Hypothalamus (tissue), 51 donors: Measurements from ENCODE around the gene SFI1.
A peak's percentile ranks its signal among the peaks of the same experiment; 100 is the strongest.
"Not testable (repeated sequence)": the region's sequence is repeated elsewhere in the genome, so short reads cannot be mapped to it uniquely, and the experiment has no call there.

ENCODE experiments used
- DNase-seq, 51 donors: peaks; one replicate each; lab custom pipeline; 2025; lab: John Stamatoyannopoulos, UW

The SFI1 gene

DNA sequence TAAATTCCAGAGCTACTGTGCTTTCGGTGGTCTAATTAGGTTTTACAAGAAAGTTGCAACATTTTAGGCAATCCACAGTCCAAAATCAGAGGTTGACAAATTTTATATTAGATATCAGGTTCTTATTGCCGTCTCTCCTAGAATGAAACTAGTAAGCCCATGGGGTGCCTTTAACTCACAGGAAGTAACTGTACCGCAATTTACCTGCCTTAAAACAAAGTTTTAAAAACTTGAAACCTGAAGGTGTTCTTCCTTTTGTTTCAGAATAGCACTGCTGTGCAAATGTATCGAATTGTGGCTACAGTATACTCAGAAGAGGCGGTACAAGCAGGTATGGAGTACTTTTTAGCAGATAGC lies 88.4 kb downstream of the SFI1 start:
- DNase-seq = no peak

DNA sequence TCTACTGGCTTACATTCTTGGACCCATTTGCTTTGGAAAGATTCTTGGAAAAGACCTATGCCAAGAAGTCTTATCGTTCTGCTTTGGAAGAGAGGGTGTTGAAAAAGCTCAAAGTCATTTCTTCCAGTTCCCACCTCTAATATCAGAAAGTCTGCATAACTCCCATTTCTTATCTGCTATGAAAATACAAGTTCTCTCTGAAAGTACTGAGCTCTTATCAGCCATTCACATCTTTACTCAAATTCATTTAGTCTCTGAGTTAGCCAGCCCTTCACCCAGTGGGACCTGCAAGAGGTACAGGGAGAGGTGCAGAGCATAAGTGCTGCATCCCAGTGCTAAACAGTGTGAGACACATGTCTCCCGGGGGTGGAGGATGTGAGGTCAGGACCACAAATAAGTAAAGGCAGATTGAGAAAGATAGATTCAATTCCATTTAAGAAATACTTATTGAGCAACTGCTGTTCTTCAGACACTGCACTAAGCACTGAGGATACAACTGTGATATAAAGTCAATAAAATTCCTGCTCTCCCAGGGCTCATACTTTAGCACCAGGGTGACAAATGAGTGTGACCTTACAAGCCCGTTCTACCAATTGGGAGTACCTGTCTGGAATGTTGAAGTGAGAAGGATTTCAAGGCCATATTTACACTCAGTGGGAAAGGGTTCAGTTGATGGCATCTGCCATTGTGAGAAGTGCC lies 89.0 kb downstream of the SFI1 start:
- no peak for DNase-seq

DNA sequence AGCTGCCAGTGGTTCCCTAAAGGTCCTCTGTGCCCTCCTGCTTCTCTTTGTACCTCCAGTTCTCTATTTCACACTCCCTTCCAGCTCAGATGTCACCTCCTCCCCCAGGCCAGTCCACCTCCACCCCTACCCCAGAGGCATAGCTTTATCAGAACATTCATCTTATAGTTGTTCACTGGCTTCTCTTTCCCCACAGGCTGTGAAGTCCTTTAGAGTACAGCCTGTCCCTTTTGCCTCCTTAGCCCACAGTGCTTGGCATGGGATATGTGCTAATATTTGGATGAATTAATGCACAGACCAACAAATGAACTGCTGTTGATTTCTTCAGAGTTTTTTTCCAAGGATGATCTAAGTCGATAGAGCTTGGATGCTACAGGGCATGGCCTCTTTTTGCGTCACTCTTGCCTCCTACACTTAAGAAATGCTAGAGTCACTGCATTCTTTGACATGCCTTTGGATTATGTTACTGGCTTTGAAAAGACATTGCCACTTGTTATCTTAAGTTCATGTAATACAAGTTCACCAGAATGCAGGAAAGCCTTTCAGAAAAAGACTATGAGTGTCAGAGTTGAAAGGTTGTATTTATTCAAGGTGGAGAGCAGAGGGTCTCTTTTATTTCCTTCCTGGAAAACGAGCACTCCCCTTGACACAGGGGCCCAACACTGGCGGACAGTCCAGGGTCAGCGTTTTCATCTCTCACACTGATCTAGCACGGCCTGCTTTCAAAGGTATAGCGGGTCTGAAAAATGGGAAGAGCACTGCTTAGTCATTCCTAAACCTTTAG lies 90.0 kb downstream of the SFI1 start:
- DNase-seq = no peak

DNA sequence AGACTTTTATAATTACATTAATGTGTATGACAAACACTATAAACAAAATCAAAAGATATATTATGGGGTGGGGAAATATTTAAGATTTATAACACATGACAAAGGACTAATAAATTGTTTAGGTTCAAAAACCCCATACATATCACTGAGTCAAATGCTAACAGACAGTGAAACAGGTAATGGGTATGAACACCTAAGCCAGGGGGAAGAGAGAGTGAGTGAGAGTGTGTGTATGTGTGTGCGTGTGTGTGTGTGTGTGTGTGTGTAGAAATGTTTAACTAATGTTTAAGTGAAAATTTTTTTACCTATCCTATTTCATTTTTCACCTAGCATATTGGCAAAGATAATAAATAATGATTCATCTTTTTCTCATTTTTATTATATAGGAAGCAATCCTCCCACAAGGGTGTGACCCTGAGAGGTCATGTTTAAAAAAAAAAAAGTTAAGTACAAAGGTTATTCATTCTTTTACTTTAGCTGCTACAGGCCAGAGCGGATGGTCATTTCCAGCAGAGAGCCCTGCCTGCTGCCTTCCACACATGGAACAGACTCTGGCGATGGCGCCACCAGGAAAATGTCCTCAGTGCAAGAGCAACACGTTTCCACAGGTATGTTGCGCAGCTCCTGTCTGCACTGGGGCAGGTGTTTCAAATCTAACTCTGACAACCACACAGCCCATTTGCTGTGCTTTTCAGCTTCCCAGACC lies 92.8 kb downstream of the SFI1 start:
- DNase-seq = no peak

DNA sequence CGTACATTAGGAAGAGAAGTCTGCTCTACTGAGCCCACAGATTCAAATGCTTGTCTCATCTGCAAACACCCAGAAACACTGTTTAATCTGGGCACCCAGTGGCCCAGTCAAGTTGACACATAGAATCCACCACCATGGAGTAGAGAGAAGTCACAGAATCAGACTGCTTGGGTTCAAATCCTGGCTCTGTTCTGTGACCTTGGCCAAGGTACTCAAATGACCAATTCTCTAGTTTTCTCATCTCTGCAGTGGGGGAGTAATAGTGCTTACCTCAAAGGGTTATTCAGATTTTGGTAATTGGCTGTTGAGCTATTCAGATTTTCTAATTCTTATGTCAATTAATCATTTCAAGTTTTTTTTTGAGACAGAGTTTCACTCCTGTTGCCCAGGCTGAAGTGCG lies 93.8 kb downstream of the SFI1 start:
- not testable (repeated sequence) for DNase-seq

DNA sequence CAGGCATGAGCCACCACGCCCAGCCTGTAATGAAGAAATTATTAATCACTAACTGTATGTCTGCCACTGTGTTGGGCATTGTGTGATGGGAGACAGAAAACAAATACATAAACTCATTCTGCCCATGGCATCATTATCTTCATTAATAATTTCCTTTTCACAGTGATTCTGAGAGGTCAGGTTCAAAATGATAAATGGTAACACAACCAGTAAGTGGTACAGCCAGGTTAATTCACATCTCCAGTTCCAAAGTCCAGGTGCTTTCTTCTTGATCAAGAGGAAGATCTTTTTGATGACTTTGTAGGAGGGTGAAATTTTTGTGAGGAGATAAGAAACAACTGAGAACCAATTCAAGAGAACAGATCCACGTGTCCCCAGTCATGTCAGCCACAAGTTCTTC lies 98.9 kb downstream of the SFI1 start:
- DNase-seq = no peak

DNA sequence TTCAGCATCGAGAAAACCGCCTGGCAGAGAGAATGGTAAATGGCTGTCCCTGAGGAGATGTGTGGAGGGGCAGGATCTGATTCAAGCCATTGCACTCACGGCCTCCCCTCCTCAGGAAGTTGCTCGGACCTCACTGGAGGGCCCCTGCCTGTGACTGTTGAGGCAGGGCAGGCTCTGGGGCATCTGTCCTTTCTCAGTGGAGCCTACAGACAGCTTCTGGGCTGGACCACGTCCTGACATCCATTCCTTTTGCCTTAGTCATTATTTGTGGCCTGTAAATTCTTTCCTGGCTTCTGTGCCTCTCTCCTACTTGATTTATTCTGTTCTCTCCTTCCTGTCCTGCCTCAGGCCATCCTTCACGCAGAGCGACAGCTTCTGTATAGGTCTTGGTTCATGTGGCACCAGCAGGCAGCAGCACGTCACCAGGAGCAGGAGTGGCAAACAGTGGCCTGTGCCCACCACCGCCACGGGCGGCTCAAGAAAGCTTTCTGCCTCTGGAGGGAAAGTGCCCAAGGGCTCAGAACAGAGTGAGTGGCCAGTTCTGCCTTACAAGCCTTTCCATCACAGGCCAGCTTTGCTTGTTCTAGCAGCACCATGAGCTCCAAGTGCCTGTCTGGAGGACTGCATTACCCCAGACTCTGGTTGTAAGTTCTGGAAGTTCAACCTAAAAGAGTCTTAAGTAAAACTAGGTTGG lies 106.1 kb downstream of the SFI1 start:
- no peak for DNase-seq

DNA sequence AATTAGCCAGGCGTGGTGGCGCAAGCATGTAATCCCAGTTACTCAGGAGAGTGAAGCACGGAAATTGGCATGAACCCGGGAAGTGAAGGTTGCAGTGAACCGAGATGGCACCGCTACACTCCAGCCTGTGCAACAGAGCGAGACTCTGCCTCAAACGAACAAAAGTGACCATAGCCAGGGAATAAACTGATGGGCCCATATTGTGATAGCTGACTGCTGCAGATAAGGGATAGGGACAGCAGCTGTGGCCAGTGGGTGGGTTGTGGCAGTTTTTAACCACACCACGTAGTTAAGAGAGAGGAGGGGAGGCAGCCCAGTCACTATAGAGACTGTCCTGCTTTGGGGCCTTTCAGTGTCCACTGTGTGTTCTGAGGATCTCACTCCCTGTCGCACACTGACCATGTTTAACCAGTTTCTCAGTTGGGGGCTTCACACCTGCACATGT lies 106.8 kb downstream of the SFI1 start:
- no peak for DNase-seq

DNA sequence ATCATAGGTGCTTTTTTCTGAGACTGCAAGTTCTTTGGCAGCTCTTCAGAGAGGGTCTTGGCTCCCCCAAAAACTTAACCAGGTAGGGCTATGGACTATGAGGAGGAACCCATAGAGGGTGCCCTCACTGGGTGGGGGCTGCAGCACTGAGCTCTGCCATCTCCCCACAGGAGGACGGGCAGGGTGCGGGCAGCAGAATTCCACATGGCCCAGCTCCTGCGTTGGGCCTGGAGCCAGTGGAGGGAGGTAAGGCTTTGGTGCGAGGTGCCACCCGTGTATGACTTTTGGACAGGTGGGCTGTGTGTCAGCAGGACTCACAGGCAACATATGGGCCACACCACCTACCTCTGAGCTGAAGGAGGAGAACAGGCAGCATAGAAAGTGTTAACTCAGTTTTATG lies 107.2 kb downstream of the SFI1 start:
- no peak for DNase-seq

DNA sequence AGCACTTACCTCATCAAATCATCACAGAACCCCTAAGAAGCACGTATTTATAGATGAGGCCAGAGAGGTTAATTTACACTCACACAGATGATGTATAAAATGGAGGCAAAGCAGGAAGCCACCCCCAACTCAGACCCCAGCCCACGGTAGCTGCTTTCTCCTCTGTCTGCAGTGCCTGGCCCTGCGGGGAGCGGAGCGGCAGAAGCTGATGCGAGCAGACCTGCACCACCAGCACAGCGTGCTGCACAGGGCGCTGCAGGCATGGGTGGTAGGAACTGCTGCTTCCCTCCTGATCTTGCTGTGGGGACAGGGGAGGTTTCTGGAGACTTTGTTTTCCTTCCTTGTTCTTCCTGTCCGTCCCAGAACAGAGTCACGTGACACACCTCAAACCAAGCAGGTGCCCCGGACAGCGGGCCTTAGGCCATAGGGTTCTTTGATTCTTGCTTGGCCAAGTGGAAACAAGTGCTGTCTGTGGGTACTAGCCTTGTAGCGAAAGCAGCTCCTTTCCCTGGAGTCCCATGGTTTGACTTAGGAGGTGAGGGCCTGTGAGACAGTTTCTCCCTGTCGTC lies 107.9 kb downstream of the SFI1 start:
- DNase-seq = no peak

DNA sequence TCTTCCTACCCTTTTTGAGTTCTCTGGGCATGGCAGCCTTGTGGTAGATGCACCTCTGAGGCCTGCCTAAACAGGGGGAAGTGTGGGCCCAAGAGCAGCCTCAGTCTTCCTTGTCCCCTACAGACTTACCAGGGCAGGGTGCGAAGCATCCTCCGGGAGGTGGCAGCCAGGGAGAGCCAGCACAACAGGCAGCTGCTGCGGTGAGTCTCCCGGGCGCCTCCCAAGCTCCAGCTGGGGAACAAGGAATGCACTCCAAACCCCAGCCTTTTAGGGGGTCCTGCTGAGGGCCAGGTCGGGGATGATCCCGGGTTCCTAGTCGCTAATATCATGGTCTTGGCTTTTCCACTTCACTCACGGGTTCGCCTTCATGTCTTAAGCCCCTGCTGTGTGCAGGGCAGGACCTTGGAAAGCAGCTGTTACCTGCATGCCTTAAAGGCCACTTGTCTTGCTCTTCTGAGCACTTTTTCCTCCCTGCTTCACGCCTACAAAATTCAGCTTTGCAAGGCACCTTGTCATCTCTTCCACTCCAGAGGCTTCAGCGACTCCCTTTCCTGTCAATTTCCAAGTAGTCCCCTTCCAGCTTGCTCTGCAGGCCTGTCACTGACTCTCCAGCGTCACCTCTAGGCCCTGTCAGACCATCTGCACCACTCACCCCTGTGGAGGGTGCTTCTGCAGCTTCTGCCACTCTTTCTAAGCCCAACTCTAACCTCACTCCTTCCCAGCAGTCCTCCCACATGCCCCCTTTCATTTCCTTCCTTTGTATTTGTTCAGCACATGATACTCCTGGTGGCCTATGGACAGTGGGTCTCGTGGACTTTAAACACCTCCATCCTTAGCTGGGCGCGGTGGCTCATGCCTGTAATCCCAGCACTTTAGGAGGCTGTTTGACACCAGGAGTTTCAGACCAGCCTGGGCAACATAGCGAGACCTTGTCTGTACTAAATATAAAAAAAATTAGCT lies 108.7 kb downstream of the SFI1 start:
- no peak for DNase-seq

DNA sequence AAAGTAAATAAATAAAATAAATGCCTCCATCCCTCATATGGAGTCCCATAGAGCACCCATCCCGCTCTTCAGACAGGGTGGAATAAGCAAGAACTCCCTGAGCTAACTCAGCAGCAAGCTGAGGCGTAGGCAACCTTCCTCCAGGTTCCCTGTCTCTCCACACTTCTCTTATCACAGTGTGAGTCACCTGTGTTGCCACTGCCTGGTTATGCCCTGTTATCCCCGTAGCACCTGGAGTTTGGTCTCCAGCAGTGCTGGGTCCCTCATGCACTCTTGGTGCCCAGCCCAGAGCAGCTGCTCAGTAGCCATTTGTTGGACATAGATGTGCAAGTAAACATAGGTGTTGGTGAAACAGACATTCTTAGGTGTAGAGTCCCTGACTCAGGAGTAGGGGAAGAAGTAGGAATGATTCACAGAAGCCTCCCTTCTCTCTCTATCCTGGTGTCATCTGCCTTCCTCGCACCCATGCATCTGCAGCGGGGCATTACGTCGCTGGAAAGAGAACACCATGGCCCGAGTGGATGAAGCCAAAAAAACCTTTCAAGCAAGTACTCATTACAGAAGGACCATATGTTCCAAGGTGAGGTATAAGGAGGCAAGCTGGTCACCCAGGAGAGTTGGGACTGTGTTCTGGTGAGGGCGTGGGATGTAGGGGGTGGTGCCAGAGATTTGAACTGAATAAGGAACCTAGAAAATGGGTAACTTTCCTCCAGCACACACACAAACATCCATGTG lies 109.7 kb downstream of the SFI1 start:
- DNase-seq = peak in 1 of 51 donors; percentile 55

DNA sequence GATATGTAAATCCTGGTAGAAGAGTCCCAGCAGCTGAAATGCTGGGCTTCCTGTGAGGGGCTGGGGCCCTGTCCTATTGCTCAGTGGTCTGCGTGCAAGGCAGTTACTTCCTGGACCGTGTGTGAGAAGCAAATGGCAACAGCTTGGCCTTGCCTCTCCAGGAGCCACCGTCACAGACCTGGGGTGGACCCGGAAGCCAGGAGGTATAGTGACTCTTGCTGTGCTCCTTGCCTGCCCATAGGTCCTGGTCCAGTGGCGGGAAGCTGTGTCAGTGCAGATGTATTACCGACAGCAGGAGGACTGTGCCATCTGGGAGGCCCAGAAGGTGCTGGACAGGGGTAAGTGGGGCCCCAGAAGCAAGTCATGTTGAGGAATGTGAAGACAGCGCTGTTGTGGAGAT lies 111.4 kb downstream of the SFI1 start:
- DNase-seq = no peak

DNA sequence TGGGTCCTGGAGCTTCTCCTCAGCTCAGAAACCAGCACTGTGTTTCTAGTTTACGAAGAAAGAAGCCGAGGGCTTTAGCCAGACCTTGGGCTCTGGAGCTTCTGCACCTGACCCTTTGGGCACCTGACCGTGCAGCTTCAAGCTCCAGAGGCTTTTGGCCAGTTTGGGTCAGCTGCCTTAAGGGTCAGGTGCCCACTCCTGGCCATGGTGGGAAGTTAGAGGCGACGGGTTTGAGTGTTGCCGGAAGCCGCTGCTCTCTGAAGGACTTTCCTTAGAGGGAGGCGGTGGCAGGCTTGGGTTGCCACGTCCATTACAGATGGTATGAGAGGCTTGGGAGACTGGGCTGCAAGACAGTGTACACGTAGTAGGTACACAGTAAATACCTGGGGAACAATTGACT lies 113.4 kb downstream of the SFI1 start:
- DNase-seq = no peak

DNA sequence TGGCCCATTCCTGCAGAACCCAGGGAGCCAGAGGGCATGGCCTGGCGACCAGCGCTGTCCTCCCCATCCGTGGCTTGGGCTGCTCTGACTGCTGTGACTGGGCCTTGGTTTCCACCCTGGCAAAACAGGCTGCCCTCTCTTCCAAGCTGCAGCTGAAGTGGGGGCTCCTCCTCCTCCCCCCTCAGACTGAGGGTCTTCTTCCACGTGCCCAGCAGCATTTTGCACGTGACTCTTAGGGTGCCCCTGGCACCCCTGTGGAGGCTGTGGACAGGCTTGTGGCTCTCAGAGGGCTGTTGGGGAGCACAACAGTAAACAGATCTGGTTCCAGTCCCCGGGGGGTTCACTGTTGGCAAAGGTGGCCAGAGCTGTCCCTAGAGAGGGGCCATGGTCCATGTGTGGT lies 114.3 kb downstream of the SFI1 start:
- DNase-seq = no peak

DNA sequence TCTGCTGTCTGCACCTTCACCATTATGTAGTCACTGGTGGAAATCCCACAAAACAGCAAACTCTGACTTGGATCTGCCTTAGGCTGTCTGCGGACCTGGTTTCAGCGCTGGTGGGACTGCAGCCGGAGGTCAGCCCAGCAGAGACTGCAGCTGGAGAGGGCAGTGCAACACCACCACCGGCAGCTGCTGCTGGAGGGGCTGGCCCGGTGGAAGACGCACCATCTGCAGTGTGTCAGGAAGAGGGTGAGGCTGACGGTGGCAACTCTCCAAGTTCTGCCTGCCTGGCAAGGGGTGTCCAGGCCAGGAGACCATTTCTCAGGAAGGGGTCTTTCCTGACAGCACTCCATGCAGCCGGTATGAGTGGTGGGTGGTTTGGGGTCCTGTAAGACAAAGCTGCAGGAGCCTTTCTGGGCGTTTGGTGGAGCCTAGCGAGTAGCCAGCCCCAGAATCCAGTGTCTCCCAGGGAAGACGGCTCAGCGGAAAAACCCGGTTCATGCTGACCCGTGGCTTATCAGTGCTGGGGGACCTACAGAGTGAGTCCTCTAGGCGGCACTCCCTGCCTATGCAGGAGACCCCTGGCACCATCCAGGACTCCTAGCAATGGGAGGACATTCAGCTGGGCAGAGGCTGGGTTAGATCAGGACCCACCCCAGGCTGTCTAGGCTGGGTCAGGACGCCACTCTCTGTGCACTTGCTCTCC lies 114.9 kb downstream of the SFI1 start:
- no peak for DNase-seq

DNA sequence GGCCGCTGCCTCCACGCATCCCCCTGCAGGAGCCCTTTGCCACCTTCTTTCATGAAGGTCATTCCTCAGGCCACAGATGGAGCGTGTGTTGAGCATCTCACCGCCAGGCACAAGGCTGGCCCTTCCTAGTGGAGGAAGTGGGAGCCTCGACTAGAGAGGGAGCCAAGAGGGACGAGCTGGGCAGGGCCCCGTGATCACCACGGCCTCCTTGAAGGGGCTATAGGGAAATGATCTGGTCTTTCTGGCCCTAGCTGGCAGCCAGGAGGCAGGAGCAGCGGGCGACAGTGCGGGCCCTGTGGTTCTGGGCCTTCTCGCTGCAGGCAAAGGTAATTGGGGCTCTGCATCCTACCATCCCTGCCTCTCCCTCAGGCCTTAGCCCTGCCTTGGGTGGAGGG lies 116.6 kb downstream of the SFI1 start:
- no peak for DNase-seq

DNA sequence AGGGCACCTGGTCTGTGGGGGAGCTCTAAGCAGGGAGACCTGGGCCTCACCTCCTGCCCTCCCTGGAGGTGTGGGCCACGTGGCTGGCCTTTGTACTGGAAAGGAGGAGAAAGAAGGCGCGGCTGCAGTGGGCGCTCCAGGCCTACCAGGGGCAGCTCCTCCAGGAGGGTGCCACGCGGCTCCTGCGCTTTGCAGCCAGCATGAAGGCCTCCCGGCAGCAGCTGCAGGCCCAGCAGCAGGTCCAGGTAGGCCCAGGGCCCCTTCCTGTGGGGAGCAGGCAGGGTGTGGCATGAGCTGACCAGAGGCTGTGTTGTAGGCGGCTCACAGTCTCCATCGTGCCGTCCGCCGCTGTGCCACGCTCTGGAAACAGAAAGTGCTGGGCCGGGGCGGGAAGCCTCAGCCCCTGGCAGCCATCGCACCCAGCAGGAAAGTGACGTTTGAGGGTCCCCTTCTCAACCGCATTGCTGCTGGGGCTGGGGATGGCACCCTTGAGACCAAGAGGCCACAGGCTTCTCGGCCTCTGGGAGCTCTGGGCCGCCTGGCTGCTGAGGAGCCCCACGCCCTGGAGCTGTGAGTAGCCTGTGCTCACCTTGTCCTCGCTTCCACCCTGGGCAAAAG lies 117.1 kb downstream of the SFI1 start:
- DNase-seq = no peak
